Spleen (tissue), 11 donors: ENCODE results near the gene ELN. TPM values are rescaled to one million over a fixed set of nuclear protein-coding genes. Genes with fewer than 3 reads are reported as not detected.

Source experiments
- DNase-seq: peaks from one replicate; pipeline ENCODE4 v3.0.0-alpha.2; 2020
- H3K27ac ChIP-seq, 8 donors: fragments of 200-600 bp; sonication (generic) in 7 of 8; 1 replicate in 4 of 8; 2 replicates in 4 of 8; pipeline versions ENCODE4 v1.5.0 to v1.8.0; 2016 to 2021; ENCODE audit warnings: inconsistent platforms in 4 of 8, mild to moderate bottlenecking in 4 of 8, moderate library complexity in 1 of 8
- H3K27me3 ChIP-seq, 7 donors: fragments of 200-600 bp; sonication (generic) in 6 of 7; replicated peaks in 1 of 7; 1 replicate in 4 of 7; 2 replicates in 3 of 7; pipeline versions ENCODE4 v1.5.0 to v1.8.0; 2016 to 2021; ENCODE audit warnings: inconsistent platforms in 3 of 7, mild to moderate bottlenecking in 1 of 7
- H3K36me3 ChIP-seq, 6 donors: fragments of 200-600 bp; sonication (generic) in 5 of 6; 1 replicate in 4 of 6; 2 replicates in 2 of 6; pipeline versions ENCODE4 v1.5.0 to v1.8.0; 2016 to 2021; ENCODE audit warnings: inconsistent platforms in 2 of 6
- H3K4me1 ChIP-seq, 6 donors: fragments of 200-600 bp; sonication (generic) in 5 of 6; 1 replicate in 3 of 6; 2 replicates in 3 of 6; pipeline versions ENCODE4 v1.5.0 to v1.8.0; 2016 to 2021; ENCODE audit warnings: inconsistent platforms in 3 of 6
- H3K4me3 ChIP-seq, 8 donors: fragments of 200-600 bp; sonication (generic) in 7 of 8; 1 replicate in 4 of 8; 2 replicates in 4 of 8; pipeline versions ENCODE4 v1.5.0 to v1.8.0; 2016 to 2021; ENCODE audit warnings: inconsistent platforms in 4 of 8, mild to moderate bottlenecking in 4 of 8, moderate library complexity in 2 of 8
- H3K9me3 ChIP-seq, 8 donors: fragments of 200-600 bp; sonication (generic) in 7 of 8; 1 replicate in 4 of 8; 2 replicates in 4 of 8; pipeline versions ENCODE4 v1.5.0 to v1.8.0; 2016 to 2021; ENCODE audit warnings: inconsistent platforms in 4 of 8
- CTCF ChIP-seq, 11 experiments: fragments of 200-600 bp in 7 of 11; fragments of 450-650 bp in 4 of 11; sonication (generic) in 4 of 11; IDR thresholded peaks in 8 of 11; conservative IDR thresholded peaks in 3 of 11; 1 replicate in 7 of 11; 2 replicates in 4 of 11; pipeline versions ENCODE4 v1.4.0 to v1.8.0; 2016 to 2021; ENCODE audit warnings: antibody characterized with exemption in 11 of 11, inconsistent platforms in 4 of 11, mild to moderate bottlenecking in 1 of 11
- POLR2A ChIP-seq, 3 donors: fragments of 450-650 bp; IDR thresholded peaks; one replicate each; pipeline ENCODE4 v1.5.1; 2017; ENCODE audit warnings: antibody characterized with exemption in 3 of 3, mild to moderate bottlenecking in 1 of 3
- POLR2AphosphoS5 ChIP-seq, 3 donors: sonication (generic); formaldehyde crosslinking; IDR thresholded peaks; one replicate each; pipeline ENCODE4 v1.5.1; 2017; ENCODE audit warnings: antibody characterized with exemption in 3 of 3
- WGBS, 5 donors: extraction: QIAGEN DNeasy Blood & Tissue Kit in 3 of 5; methylation state at CpG; one replicate each; pipeline versions ENCODE4 v1.1.5 to v1.1.7; 2013 to 2018; 5-methylcytosine and 5-hydroxymethylcytosine counted together
- intact Hi-C: fragments of 100-400 bp; cut with DNase I; formaldehyde crosslinking; loops from one replicate; pipeline ENCODE4 v1.15.0; 2023; ENCODE audit warnings: low total_unique reads
- polyA plus RNA-seq, 3 donors: library from polyadenylated mRNA; stranded (reverse); fragments of 200-250 nt; gene quantifications; one replicate each; pipeline ENCODE4 v1.2.1, GENCODE V29; 2013
- total RNA-seq, 7 donors: library from RNA; depleted of rRNA in 3 of 7; stranded (reverse); fragments of >200 nt in 3 of 7; fragmentation: NEBNext Ultra II Directional in 4 of 7; extraction: Animal tissue kit (Norgen Biotek cat#: 25700) in 4 of 7; gene quantifications; one replicate each; pipeline versions ENCODE4 v1.1.0 to v1.2.1, GENCODE V29; 2016 to 2021
- donor health status: healthy with polysubstance abuse.
- donor health status: DM: no; HTN: no; CAD: no; lungs with moderate emphysema.
- donor health status: DM: no; HTN: no; CAD: no.
- donor health status: Bipolar disorder and iron deficiency.
- donor health status: healthy.
- donor health status: DM: no; HTN: no; CAD: no.
- donor health status: DM: yes; HTN: yes; CAD: no.

The ELN gene
- total and polyA plus RNA-seq, 10 donors, result 11.1 to 94.7 (median 35.3) TPM

GRCh38 chr7:74028321-74028838, 407 bp downstream of the ELN start:
- WGBS, 5 donors, result 6 to 28% (median 11%) methylated on average over 3 to 13 of the region's 13 CpGs
- Histone ChIP-seq H3K27me3 (peaks cover 0 to 79% (median 25%) of the 10 kb centered on the region in 7 donors), H3K4me3 (peak overlapping the region; percentile 34 to 64 (median 45)), H3K27ac (peak overlapping the region in 7 of 8 donors; percentile 21 to 78 (median 70)), H3K36me3 (no peaks in the 10 kb centered on the region), H3K4me1 (peaks cover 11 to 83% (median 51%) of the 10 kb centered on the region in 6 donors), H3K9me3 (no peaks in the 10 kb centered on the region)
- intact Hi-C loops, result loop anchor here (5.0 kb wide), 1 partner anchor 161 kb away; no protein-coding TSS in a partner anchor
- TF ChIP-seq POLR2AphosphoS5 (IDR thresholded peaks at IDR 0.05) (no peak), CTCF (IDR thresholded peaks at IDR 0.05 in 8 of 11, conservative IDR thresholded peaks at IDR 0.05 in 3 of 11) (no peak), POLR2A (IDR thresholded peaks at IDR 0.05) (no peak)
- DNase-seq, result no peak

GRCh38 chr7:74029089-74029785, 1.3 kb downstream of the ELN start:
- Histone ChIP-seq H3K4me1 (peaks cover 11 to 85% (median 49%) of the 10 kb centered on the region in 6 donors), H3K9me3 (no peaks in the 10 kb centered on the region), H3K36me3 (no peaks in the 10 kb centered on the region), H3K27me3 (peaks cover 0 to 71% (median 25%) of the 10 kb centered on the region in 7 donors), H3K27ac (peak overlapping the region in 5 of 8 donors; percentile 39 to 78 (median 53)), H3K4me3 (peak overlapping the region; percentile 34 to 64 (median 45))
- intact Hi-C loops, result loop anchor here (5.0 kb wide), 1 partner anchor 162 kb away; no protein-coding TSS in a partner anchor
- TF ChIP-seq POLR2A (IDR thresholded peaks at IDR 0.05) (no peak), POLR2AphosphoS5 (IDR thresholded peaks at IDR 0.05) (peak; percentile 24 to 70 (median 63))
- no peak for DNase-seq
- 4 to 9% (median 5%) methylated on average over 18 of the region's 18 CpGs for WGBS, 5 donors

GRCh38 chr7:74029991-74030415, 2.0 kb downstream of the ELN start:
- intact Hi-C loops, result loop anchor here (5.0 kb wide), 1 partner anchor 163 kb away; no protein-coding TSS in a partner anchor
- WGBS, 5 donors, result 26 to 36% (median 32%) methylated on average over 5 to 8 of the region's 8 CpGs
- Histone ChIP-seq H3K36me3 (no peaks in the 10 kb centered on the region), H3K27ac (peak overlapping the region in 5 of 8 donors; percentile 39 to 78 (median 53)), H3K4me1 (peaks cover 11 to 86% (median 49%) of the 10 kb centered on the region in 6 donors), H3K4me3 (peak overlapping the region in 6 of 8 donors; percentile 38 to 64 (median 47)), H3K9me3 (no peaks in the 10 kb centered on the region), H3K27me3 (peaks cover 0 to 63% (median 25%) of the 10 kb centered on the region in 7 donors)
- no peak for DNase-seq
- no peak for TF ChIP-seq POLR2A (IDR thresholded peaks at IDR 0.05)
- no peak for TF ChIP-seq CTCF (IDR thresholded peaks at IDR 0.05 in 8 of 11, conservative IDR thresholded peaks at IDR 0.05 in 3 of 11)
- TF ChIP-seq POLR2AphosphoS5 (IDR thresholded peaks at IDR 0.05), result no peak

GRCh38 chr7:74030861-74031260, 2.9 kb downstream of the ELN start:
- peak overlapping the region in 3 of 8 donors; percentile 47 to 50 (median 47) for H3K4me3 ChIP-seq
- no peak for DNase-seq
- H3K36me3 ChIP-seq, result peaks cover 0 to 5% (median 0%) of the 10 kb centered on the region in 6 donors
- TF ChIP-seq POLR2A (IDR thresholded peaks at IDR 0.05) (no peak), CTCF (IDR thresholded peaks at IDR 0.05 in 8 of 11, conservative IDR thresholded peaks at IDR 0.05 in 3 of 11) (no peak), POLR2AphosphoS5 (IDR thresholded peaks at IDR 0.05) (no peak)
- H3K27me3 ChIP-seq, result peaks cover 0 to 55% (median 21%) of the 10 kb centered on the region in 7 donors
- WGBS, 5 donors, result 70 to 86% (median 77%) methylated on average over 4 to 7 of the region's 7 CpGs
- H3K4me1 ChIP-seq, result peaks cover 11 to 85% (median 49%) of the 10 kb centered on the region in 6 donors
- no peaks in the 10 kb centered on the region for H3K9me3 ChIP-seq
- intact Hi-C loops, result no loop called here
- H3K27ac ChIP-seq, result peak overlapping the region in 3 of 8 donors; percentile 30 to 57 (median 36)
